ENCODE data around the gene C9.
"Not testable (repeated sequence)": the region's sequence is repeated elsewhere in the genome, so short reads cannot be mapped to it uniquely, and the experiment has no call there.

C9 gene

GRCh38 chr5:39260095-39260494 is 104.2 kb downstream of the C9 start:
- DNase-seq (ENCODE audit: low read depth in 2 of 2): no peak

DNA sequence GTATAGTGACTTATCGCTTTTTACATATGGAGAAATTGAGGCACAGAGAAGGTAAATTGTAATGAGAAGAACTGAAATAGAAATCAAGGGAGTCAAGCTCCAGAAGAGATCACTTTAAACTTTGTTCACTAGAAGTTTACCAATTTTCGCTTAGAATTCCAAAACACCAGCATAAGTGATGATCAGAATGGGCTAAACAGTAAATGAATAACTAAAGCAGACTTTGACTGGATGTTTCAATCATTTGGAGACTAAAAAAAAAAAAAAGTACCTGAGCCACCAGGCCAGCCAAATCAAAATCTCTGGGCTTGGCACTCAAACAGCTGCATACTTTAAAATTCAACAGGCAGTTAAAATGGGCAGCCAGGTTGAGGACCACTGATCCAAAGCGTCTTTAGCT is 106.7 kb downstream of the C9 start:
- DNase-seq (ENCODE audit: low read depth in 2 of 2): no peak

DNA sequence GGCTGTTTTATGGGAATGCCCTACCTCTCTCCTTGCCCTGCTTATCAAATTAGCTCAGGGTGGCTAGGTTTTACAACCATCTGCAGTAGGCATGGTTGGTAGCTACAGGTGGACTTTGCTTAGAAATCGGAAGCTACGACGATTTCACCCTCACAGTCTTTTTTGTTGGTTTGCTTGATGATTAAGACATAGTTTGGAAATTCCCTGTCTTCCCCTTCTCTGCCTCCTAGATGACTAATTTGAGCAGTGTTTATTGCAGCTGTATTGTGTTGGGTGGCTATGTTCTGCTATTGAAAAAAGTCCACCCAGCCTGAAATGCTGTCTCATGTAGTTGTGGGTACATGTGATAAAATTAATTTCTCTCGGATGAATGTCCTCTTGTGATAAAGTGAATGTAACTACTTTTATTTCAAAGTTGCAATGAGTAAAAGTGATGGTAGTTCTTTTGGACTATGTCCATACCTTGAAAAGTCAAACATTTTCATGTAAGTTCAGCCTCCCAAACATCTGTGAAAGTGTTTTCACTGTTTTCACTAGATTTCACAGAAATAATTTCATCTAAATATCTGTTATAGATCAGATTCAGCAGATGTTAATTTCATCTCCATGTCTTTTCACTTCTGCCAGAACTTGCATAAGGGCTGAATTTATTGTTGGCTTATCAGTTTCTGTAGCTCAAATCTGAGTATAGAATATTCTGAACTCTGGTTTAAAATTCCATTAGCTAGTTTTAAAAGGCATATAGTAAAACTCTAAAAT is 107.6 kb downstream of the C9 start:
- DNase-seq (ENCODE audit: low read depth in 2 of 2): no peak

DNA sequence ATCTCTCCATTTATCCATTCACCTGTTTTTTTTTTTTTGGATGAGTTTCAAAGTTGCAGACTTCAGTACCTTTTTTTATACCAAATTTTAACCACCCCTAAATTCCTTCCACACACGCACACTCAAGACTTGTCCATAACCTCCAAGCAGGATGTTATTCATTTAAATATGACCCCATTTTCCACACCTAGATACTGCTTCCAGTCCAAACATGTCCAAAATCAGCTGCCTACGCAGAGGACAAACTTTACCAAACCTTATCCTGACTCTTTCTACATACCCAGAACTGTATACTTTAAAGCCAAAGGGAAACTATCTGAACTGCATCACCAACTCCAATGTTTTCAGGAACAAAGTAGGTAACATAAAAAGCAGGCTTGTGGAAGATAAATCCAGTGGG is 108.9 kb downstream of the C9 start:
- DNase-seq (ENCODE audit: low read depth in 2 of 2): no peak

DNA sequence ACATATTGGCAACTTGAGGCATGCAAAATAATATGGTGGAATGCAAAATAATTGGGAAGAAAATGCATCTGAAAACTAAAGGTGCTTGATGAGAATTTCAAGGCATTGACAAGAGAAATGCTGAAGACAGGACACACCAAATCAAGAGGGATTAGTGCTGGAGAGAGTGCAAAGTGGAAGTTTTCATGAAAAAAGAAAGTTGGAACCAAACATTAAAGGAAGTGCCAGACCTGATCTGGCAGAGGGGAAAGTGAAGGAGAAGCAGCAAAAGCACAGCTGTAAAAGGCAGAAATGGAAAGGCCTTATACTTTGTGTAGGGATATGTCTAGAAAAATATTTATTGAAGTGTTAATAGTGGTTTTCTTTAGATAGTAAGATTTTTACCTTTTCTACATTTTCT is 109.6 kb downstream of the C9 start:
- no peak for DNase-seq (ENCODE audit: low read depth in 2 of 2)

DNA sequence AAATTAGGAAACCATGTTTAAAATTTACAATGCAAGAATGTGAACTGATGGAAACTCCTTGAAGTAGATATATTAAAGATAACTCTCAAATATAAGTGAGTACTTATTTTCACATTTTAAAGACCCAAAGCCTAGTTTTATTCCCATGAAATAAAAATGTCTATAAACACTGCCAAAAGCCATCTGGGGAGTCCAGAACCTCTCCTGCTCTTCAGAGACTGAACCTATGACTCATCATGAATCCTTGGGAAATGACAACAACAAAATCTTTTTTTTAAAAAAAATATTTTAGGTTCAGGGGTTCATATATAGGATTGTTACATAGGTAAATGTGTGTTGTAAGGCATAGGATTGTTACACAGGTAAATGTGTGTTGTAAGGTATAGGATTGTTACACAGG is 111.1 kb downstream of the C9 start:
- DNase-seq (ENCODE audit: low read depth in 2 of 2): no peak

- DNase-seq (ENCODE audit: low read depth in 2 of 2): no peak
Observed at GRCh38 chr5:39249564-39250274, 114.6 kb downstream of the C9 start.

GRCh38 chr5:39249069-39249468 is 115.2 kb downstream of the C9 start:
- no peak for DNase-seq (ENCODE audit: low read depth in 2 of 2)

- DNase-seq (ENCODE audit: low read depth in 2 of 2): no peak
Observed at GRCh38 chr5:39240750-39241149, 123.5 kb downstream of the C9 start.

- no peak for DNase-seq (ENCODE audit: low read depth in 2 of 2)
Observed at GRCh38 chr5:39238366-39239105, 125.8 kb downstream of the C9 start.

DNA sequence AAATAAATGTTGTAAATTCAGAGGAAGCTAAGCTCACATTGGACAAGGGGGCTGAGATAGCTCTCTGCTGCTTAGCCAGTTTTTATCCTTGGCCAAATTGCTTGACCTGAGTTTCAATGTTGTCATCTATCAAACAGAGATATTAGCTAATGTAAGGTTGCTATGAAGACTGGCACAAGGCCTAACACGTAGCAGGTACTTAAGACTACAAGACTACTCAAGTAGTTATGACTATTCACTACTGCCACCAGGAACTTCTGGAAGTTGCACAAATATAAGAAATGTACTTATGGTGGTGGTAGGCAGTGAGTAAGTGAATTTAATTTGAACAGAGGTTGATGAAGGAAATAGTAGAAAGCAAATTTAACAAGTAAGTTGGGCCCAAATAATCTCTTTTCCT is 127.6 kb downstream of the C9 start:
- DNase-seq (ENCODE audit: low read depth in 2 of 2): no peak

GRCh38 chr5:39235648-39236047 is 128.6 kb downstream of the C9 start:
- no peak for DNase-seq (ENCODE audit: low read depth in 2 of 2)

- not testable (repeated sequence) for DNase-seq (ENCODE audit: low read depth in 2 of 2)
Observed at GRCh38 chr5:39234494-39234893, 129.8 kb downstream of the C9 start.

Data from activated CD8-positive, alpha-beta memory T cell treated with anti-CD3 and anti-CD28 coated beads for 4 hours (primary cell).